Measurements from ENCODE around the gene PIK3CG.

Gene PIK3CG

GRCh38 chr7:106870528-106870927 lies 5.4 kb downstream of the PIK3CG start:
- peaks cover 66% of the 10 kb centered on the region for H3K36me3 ChIP-seq (replicated peaks; ENCODE audit: low read depth, low read length)
- peak overlapping the region; percentile 50 for H3K9ac ChIP-seq (ENCODE audit: low read length)
- no peaks in the 10 kb centered on the region for H3K9me3 ChIP-seq (ENCODE audit: insufficient read depth, low read length)
- H4K20me1 ChIP-seq (ENCODE audit: insufficient read depth, low read length) = no peaks in the 10 kb centered on the region
- H3K79me2 ChIP-seq (ENCODE audit: low read length) = peaks cover 79% of the 10 kb centered on the region
- no peak overlapping the region for H2AFZ ChIP-seq (ENCODE audit: low read depth, low read length)
- H3K27ac ChIP-seq (ENCODE audit: low read length) = peak overlapping the region; percentile 86
- TF ChIP-seq CTCF (IDR thresholded peaks at IDR 0.05; ENCODE audit: low read depth, low read length) = no peak
- TF ChIP-seq EZH2phosphoT487 (IDR thresholded peaks at IDR 0.05; ENCODE audit: low read depth) = no peak
- peak overlapping the region; percentile 72 for H3K4me2 ChIP-seq (ENCODE audit: low read length)
- peaks cover 67% of the 10 kb centered on the region for H3K4me1 ChIP-seq (ENCODE audit: low read length)
- H3K4me3 ChIP-seq (ENCODE audit: low read length) = peak overlapping the region; percentile 54
- peaks cover 4% of the 10 kb centered on the region; the same call in 1 of the 2 replicates for H3K27me3 ChIP-seq (ENCODE audit: low read depth, low read length)

- Histone ChIP-seq H2AFZ (ENCODE audit: low read depth, low read length) (no peak overlapping the region), H3K36me3 (replicated peaks; ENCODE audit: low read depth, low read length) (peaks cover 69% of the 10 kb centered on the region), H3K4me3 (ENCODE audit: low read length) (peak overlapping the region; percentile 61), H3K9ac (ENCODE audit: low read length) (peak overlapping the region; percentile 68), H4K20me1 (ENCODE audit: insufficient read depth, low read length) (no peaks in the 10 kb centered on the region), H3K79me2 (ENCODE audit: low read length) (peaks cover 74% of the 10 kb centered on the region), H3K4me2 (ENCODE audit: low read length) (peak overlapping the region; percentile 78), H3K27me3 (ENCODE audit: low read depth, low read length) (peaks cover 4% of the 10 kb centered on the region; the same call in 1 of the 2 replicates), H3K4me1 (ENCODE audit: low read length) (peaks cover 67% of the 10 kb centered on the region), H3K9me3 (ENCODE audit: insufficient read depth, low read length) (no peaks in the 10 kb centered on the region), H3K27ac (ENCODE audit: low read length) (peak overlapping the region; percentile 86)
- TF ChIP-seq CTCF (IDR thresholded peaks at IDR 0.05; ENCODE audit: low read depth, low read length) (no peak), EZH2phosphoT487 (IDR thresholded peaks at IDR 0.05; ENCODE audit: low read depth) (peak; percentile 95)
Observed at GRCh38 chr7:106870983-106871410, 5.9 kb downstream of the PIK3CG start.

- Histone ChIP-seq H4K20me1 (ENCODE audit: insufficient read depth, low read length) (no peaks in the 10 kb centered on the region), H3K9me3 (ENCODE audit: insufficient read depth, low read length) (no peaks in the 10 kb centered on the region), H3K4me1 (ENCODE audit: low read length) (peaks cover 66% of the 10 kb centered on the region), H3K79me2 (ENCODE audit: low read length) (peaks cover 70% of the 10 kb centered on the region), H3K27ac (ENCODE audit: low read length) (peak overlapping the region; percentile 86), H3K36me3 (replicated peaks; ENCODE audit: low read depth, low read length) (peaks cover 76% of the 10 kb centered on the region), H2AFZ (ENCODE audit: low read depth, low read length) (no peak overlapping the region), H3K4me3 (ENCODE audit: low read length) (peak overlapping the region; percentile 61), H3K9ac (ENCODE audit: low read length) (peak overlapping the region; percentile 68), H3K4me2 (ENCODE audit: low read length) (peak overlapping the region; percentile 78), H3K27me3 (ENCODE audit: low read depth, low read length) (peaks cover 4% of the 10 kb centered on the region; the same call in 1 of the 2 replicates)
- no peak for TF ChIP-seq EZH2phosphoT487 (IDR thresholded peaks at IDR 0.05; ENCODE audit: low read depth)
- no peak for TF ChIP-seq CTCF (IDR thresholded peaks at IDR 0.05; ENCODE audit: low read depth, low read length)
Observed at GRCh38 chr7:106871793-106872571, 6.9 kb downstream of the PIK3CG start.

- TF ChIP-seq EZH2phosphoT487 (IDR thresholded peaks at IDR 0.05; ENCODE audit: low read depth) (no peak), CTCF (IDR thresholded peaks at IDR 0.05; ENCODE audit: low read depth, low read length) (no peak)
- Histone ChIP-seq H3K4me3 (ENCODE audit: low read length) (peak overlapping the region; percentile 61), H2AFZ (ENCODE audit: low read depth, low read length) (no peak overlapping the region), H3K79me2 (ENCODE audit: low read length) (peaks cover 65% of the 10 kb centered on the region), H3K27me3 (ENCODE audit: low read depth, low read length) (peaks cover 4% of the 10 kb centered on the region; the same call in 1 of the 2 replicates), H3K36me3 (replicated peaks; ENCODE audit: low read depth, low read length) (peaks cover 77% of the 10 kb centered on the region), H3K27ac (ENCODE audit: low read length) (peak overlapping the region; percentile 86), H3K9ac (ENCODE audit: low read length) (peak overlapping the region; percentile 68), H4K20me1 (ENCODE audit: insufficient read depth, low read length) (no peaks in the 10 kb centered on the region), H3K9me3 (ENCODE audit: insufficient read depth, low read length) (no peaks in the 10 kb centered on the region), H3K4me1 (ENCODE audit: low read length) (peaks cover 58% of the 10 kb centered on the region), H3K4me2 (ENCODE audit: low read length) (peak overlapping the region; percentile 78)
Observed at GRCh38 chr7:106872763-106873162, 7.7 kb downstream of the PIK3CG start.
